ENCODE measurements around the gene RHBDL2. TPM values are rescaled to one million over a fixed set of nuclear protein-coding genes. Genes with fewer than 3 reads are reported as not detected.
"Not testable (repeated sequence)": the region's sequence is repeated elsewhere in the genome, so short reads cannot be mapped to it uniquely, and the experiment has no call there.

Gene RHBDL2
- total and polyA plus RNA-seq, 2 of the 4 experiments (the other 2 are of a cell fraction), result 0.36 to 0.38 TPM

DNA sequence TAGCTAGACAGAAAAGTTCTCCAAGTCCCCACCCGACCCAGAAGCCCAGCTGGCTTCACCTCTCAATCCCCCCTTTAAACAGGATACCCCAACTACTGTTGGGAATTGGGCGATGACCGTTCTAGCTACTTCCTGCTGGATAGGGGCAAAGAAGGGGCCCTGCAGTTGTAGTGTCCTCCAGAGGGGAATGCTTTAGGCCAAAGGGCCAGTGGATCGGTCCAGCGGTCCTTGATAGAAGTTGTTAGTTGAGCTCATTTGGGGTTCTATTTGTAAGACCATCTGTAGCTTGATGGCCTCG is 36.6 kb upstream of the RHBDL2 start:
- dilution Hi-C loops (cut with HindIII; ENCODE audit: low sequenced_read_pairs, unreplicated experiment); CTCF ChIA-PET; intact Hi-C loops (cut with micrococcal nuclease): not testable (repeated sequence)

More for the DNA sequence above, 36.6 kb upstream of the RHBDL2 start:
- in situ Hi-C loops (cut with MboI; ENCODE audit: low sequenced_read_pairs); H3K9me1 ChIP-seq (ENCODE audit: insufficient read depth, low read length); H4K5ac ChIP-seq (ENCODE audit: low read depth, low read length); H4K8ac ChIP-seq (ENCODE audit: low read depth in 2 of 2, low read length in 2 of 2); H3K14ac ChIP-seq (replicated peaks; ENCODE audit: low read depth, low read length); H2AK9ac ChIP-seq (replicated peaks; ENCODE audit: low read depth, low read length, poor library complexity); H2BK15ac ChIP-seq (ENCODE audit: low read depth, low read length); H2AFZ ChIP-seq (replicated peaks; ENCODE audit: low read length, poor library complexity); H3K27me3 ChIP-seq (ENCODE audit: control insufficient read depth, insufficient read depth, low read length); H4K20me1 ChIP-seq (ENCODE audit: insufficient read depth, low read length); ATAC-seq (ENCODE audit: low read depth); H3K23ac ChIP-seq (ENCODE audit: low read depth, low read length); BruUV-seq (replicated peaks); H3K36me3 ChIP-seq (ENCODE audit: control insufficient read depth, insufficient read depth, low read length); H3K56ac ChIP-seq (ENCODE audit: extremely low read depth, insufficient read depth, low read length); H3K27ac ChIP-seq (ENCODE audit: insufficient read depth, low read length); POLR2A ChIA-PET (ENCODE audit: unreplicated experiment); H3K18ac ChIP-seq (ENCODE audit: low read depth, low read length); H3K4ac ChIP-seq (ENCODE audit: low read depth, low read length); H3K4me2 ChIP-seq (ENCODE audit: low read depth, low read length); H4K91ac ChIP-seq (ENCODE audit: insufficient read depth, low read depth, low read length); H2BK20ac ChIP-seq (ENCODE audit: low read depth, low read length); H3K79me1 ChIP-seq (ENCODE audit: low read depth in 1 of 2, low read length in 2 of 2); H3K9ac ChIP-seq (ENCODE audit: low read depth, low read length); H2BK5ac ChIP-seq (ENCODE audit: low read depth, low read length, poor library complexity, severe bottlenecking); H3K4me3 ChIP-seq (ENCODE audit: insufficient read depth, low read depth, low read length); H3K9me3 ChIP-seq (ENCODE audit: control insufficient read depth, insufficient read depth, low read length); DNase-seq; H2BK120ac ChIP-seq (ENCODE audit: low read depth, low read length); H2AK5ac ChIP-seq (ENCODE audit: low read depth, low read length); H3K4me1 ChIP-seq (ENCODE audit: control insufficient read depth, insufficient read depth, low read length): not testable (repeated sequence)
- no CpG with 5 or more reads among the region's 6 CpGs for WGBS, 2 experiments (ENCODE audit: extremely low coverage in 2 of 2, insufficient read length in 1 of 2)

All from IMR-90 (cell line).